Measurements from ENCODE around the gene TLR9.
A peak's percentile ranks its signal among the peaks of the same experiment; 100 is the strongest.

TLR9 gene

DNA sequence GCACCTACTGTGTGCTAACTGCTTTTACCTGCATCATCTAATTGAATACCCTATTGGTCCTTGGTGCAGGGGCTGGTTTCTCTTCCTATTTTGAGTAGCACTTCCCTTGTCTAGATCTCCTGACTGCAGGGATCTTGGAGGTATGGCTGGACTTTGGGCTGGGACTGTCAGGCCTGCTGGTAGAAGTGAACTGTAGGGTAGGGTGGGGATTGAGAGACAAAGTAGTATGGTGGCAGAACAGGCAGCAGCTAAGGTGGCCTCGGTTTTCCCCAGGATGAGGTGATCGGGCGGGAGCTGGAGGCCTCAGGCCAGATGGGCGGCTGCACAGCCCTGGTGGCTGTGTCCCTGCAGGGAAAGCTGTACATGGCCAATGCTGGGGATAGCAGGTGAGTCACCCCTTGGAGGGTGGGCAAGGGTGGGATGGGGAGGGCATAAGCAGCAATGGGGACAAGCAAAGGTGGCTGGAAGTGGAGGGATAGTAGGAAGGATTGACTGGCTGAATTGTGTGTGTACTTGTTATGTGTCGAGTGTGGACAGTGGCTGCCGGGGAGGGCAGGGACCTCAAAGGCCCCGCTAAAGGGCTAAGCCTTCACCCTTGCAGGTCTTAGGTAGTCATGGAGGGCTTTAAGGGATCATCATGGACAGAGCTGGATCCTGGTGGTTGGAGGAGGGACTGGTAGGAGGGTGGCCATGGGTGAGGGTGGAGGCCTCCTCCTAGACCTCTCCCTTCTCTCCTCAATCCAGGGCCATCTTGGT is 22.1 kb upstream of the TLR9 start:
- no peak for DNase-seq

DNA sequence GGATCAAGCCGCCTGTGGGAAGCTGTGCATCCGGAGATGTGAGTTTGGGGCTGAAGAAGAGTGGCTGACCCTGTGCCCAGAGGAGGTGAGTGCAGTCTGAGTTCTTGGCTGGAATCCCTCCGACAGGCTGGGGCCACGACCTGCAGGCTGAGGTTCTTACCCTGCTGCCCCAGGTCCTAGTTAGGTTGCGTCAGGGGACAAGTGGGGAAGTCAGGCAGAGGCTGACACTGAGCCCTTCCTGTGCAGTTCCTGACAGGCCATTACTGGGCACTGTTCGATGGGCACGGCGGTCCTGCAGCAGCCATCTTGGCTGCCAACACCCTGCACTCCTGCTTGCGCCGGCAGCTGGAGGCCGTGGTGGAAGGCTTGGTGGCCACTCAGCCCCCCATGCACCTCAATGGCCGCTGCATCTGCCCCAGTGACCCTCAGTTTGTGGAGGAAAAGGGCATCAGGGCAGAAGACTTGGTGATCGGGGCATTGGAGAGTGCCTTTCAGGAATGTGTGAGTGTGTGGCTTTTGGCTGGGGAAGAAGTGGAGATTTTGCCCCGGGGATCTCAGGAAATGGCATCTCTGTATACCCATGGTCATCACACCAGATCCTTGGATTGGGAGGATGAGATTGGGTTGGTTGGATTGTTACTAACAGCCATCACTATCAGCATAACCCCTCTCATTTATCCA is 21.4 kb upstream of the TLR9 start:
- DNase-seq, result no peak

DNA sequence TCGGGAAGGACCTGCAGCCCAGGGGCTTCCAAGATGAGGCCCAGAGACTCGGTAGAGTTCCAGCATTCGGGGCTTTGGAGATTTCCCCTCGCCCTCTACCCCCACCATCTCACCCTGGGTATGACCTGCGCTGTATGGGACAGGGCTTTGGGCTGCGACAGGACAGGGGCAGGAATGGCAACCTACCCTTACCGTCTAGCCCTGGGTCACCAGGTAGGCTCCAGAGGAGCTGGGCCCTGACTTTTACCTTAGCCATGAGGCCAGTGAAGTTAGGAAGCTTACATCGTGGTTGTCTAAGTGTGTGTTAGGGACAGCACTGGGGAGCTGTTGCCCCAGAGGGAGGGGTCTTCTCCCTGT is 20.8 kb upstream of the TLR9 start:
- DNase-seq, result no peak

DNA sequence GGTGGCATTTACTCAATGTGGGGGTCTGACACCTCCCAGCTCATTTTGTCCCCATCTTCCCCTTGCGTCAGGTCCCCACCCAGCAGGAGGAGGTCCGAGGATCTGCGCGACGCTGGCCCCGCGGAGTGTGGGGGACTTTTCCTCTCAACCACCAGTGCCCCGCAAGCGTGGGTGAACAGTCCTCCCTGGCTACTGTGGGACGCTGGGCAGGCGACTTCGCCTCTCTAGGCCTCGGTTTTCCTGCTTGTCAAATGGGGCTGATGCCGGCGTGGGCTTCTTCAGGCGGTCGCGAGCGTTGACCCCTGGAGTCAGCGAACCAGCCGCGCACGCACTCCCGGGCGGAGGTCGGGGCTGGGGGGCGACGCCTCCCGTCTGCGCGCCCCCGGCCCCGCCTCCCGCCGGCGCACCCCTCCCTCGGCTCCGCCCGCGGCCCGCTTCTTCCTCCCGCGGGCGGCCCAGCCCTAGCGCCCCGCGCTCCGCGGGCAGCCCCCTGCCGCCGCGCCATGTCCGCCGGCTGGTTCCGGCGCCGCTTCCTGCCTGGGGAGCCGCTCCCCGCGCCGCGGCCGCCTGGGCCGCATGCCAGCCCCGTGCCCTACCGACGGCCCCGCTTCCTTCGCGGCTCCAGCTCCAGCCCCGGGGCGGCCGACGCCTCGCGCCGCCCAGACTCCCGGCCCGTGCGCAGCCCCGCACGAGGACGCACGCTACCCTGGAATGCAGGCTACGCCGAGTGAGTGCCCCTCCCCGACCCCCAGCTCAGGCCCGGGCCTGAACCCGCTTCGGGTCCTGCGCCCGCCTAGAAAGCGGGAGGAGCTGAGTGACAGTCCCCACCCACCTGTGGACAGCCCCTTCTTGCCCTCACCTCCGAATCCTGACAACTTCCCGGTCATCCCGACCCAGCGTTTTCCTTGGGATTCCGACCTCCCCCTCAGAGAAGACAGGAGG is 20.1 kb upstream of the TLR9 start, which contains the start of gene PPM1M:
Gene PPM1M (plus strand): TSS at position 438 of the 942 bp plus-strand sequence. CDS start 66 bp downstream, at position 504.
- DNase-seq, result peak; percentile 76

DNA sequence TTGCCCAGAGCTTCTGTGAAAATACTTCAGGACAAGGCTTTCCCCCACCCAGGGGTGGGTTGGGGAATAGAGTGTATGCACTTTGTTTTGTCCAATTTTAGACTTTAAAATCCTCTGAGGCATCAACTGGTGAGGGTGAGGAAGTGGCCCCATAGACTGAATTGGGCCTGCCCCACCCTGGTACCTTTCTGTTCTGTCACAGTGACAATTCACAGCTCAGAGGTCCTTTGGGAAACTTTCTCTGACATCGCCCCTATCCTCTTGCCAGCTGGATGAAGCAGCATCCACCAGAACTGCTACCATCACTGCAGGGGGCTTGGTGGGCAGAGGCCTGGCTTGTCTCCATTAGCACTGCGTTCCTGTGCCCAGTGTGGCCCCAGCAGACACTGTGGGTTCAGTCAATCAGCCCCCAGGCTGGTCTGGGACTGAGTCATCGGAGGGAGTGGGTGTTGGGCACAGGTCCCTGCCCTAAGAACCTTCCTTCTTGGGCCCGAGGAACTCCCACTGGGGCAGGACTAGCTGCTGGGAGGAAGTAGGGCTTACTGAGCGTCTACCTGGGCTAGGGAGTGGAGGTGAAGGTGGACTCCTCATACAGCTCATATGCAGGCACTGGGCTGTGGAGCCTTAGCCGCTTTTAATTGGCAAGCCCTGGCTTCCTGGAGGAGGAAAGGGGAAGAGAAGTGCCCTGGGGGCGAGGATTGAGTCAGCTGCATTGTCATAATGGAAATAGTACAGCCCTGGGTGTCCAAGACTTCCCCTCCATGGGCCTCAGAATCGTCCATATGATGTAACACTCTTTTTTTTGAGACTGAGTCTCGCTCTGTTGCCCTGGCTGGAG is 18.6 kb upstream of the TLR9 start:
- no peak for DNase-seq

DNA sequence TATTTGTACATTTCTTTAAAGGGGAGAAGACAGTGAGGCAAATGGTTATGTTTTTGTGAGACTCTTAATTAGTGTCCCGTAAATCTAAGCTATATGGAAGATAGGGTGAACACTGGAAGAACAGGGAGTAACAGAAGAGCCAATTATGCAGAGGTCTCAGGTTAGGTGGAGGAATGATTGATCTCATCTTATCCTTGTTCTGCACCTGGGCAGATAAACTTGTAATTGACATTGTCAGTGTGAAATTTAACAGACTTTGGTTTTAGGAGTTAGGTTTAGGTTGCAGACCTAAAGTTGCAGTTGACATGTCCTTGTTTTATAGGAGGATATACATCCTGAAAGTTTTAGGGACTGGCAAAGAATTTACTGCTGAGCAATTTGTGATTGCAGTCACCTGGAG is 16.6 kb upstream of the TLR9 start:
- no peak for DNase-seq

DNA sequence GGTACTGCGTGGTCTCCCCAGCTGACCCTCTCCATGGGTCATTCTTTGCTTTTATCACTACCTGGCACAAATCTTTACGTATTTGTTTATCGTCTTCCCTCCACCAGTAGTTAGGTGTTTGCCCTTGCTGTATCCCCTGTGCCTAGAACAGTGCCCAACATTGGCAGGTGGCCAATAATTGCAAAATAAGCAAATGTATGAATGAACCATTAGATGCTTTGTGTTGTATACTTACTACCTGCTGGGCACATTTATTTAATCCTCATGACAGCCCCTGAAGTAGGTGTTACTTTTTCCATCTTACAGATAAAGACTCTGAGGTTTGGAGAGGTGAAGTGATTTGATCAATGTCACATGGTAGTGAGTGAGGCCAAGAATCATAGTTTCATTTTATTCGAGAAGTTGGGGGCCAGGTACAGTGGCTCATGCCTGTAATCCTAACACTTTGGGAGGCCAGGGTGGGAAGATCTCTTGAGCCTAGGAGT is 15.5 kb upstream of the TLR9 start:
- no peak for DNase-seq

DNA sequence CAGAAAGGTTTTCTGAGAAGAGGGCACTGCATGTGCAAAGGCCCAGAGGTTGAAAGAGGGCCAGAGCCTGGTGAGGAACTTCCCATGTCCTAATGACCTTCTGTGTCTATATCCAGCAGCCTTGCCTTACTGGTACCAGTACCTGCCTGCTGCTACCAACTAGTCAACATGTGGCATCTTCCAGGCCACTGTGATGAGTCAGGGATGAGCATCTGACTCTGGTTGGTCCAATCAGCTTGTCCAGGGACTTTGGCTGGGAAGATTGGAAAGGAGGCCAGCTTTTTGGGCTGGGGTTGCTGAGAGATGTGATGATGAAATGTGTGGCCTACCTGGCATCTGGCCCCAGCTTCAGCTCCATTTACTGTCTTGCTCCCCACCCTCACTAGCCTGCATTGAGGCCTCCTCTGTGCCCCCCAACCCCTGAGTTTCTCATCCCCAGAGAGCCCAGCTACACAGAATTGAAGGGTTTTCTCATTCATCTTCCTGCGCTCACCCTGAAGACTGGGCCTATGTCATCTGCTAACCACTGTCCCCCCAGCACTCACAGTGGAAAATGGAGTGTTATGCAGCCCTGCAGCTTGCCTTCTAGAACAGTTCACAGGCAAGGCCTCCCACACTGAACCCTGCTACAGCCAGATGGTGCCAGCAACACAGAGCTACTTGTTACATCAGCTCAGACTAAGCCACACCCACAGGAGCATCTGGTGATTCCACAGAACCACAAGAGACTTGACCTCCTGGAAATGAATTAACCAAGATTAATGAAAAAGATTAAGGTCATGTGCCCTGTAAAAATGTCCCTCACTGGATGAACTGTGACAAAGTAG is 14.8 kb upstream of the TLR9 start:
- DNase-seq, result peak; percentile 69

DNA sequence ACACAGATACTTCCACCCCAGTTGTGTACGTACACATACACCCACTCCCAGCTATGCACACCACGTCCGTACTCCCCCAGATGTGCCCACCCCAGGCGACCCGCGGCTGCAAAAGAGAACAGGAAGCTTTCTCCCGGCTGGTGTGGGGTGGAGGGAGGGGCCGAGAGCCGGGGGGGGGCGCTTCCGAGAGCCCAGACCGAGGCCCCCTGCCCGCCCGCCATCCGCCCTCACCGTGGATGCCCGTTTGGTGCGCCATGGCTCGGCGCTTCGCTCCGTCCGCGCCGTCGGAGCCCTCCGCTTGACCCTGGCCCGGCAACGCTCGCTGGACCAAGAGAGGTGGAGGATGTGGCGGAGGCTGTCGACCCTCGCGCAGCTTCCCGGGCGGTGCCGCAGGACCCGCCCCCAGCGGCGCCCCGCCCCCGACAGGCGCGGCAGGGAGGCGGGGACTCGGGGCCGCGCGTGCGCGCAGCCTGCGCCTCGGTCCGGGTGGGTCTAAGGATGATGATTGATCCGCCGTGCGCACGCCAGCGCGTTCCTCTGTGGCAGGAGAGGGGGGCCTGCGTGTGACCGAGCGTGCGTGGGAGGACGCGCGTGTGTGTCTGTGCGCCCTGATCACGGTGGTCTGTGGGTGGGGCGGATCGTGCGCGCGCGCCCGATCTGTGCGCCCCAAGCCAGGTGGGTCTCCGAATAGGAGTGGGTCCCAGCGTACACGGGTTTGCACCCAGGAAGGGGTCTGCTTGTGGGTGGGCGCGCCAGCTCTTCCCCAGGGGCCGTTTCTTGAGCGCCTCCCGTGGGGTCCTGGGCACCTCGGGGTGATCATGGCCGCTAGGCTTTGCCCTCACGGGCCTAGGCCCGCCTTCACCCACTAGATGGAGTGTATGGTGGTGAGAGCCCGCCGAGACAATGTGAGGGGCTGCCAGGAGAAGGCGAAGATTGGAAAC is 13.6 kb upstream of the TLR9 start, which contains the start of gene TWF2:
Gene TWF2 (minus strand): TSS at position 398 of the 941 bp plus-strand sequence. CDS start 142 bp downstream, at position 256.
- DNase-seq, result peak; percentile 93

DNA sequence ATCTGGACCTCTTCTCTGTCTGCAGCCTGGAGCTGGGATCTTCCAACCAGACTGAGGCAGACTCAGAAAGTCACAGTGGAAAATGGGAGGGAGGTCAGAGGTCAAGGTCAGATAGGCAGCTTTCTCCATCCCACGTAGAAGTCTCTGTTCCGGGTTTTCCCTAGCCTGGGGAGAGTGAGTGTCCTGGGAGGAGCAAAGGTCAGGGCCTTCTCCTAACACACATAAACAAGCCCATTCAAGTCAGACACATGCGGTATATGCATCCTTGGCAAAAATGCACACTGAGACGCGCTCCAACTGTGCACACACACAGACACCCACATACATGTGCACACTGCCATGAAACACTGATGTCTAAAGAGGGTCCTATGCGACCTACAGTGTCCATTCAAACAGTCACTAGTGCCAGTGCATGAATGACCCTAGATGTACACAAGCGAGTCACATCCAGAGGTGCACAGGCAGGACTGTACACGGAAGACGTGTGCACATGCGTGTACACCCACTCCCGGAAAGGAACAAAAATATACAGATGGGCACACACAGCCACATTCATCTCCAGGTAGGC is 12.8 kb upstream of the TLR9 start:
- DNase-seq, result no peak

DNA sequence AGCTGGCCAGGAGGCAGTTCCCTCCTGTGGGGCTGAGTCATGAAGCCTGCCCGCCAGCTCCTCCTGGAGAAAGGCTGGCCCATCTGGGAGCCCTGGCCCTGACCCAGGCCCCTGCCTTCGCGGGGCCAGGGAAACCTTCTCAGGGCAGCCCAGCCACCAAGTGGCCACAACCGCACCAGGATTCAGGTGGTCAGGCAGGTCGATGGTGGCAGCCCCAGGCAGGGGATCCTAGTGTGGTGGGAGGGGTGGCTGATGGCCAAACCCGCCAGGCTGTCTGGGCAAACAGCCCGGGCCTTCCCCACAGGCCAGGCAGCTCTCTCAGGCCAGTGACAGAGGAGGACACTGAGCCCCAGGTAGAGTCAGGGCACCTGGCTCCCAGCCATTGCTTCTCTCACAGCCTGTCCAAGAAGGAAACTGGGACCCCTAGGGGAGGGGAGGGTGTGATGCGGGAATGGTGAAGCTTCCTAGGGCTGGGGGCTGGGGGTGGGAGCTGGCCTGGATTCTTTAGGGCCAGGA is 12.3 kb upstream of the TLR9 start:
- DNase-seq, result no peak

DNA sequence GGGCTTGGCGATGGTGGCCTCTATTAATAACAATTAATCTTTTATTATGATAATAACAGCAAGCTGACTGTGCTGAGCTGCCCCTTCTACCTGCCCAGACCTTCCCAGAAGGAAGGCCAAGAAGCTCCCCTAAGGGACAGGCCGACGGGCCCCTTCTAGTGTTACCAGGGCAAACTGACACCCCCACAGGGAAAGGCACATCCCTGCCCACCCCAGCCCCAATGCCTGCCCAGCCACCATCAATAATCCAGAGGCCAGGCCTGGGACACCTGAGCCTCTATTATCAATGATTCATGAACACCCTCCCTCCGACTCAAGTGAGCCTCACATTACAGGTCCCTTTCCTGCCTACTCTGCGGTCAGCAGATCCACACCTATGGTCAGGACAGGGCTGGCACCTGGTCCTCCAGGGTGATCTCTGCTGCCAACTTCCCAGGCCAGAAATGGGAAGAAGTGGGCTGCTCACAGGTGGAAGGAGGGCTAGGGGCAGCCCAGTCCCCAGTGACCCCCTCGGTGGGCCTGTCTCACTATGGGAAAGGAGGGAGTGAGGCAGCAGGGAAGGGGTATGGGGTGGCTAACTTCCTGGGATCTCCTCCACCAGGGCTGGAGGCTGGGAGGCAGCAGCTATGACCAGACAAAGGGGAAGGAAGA is 11.7 kb upstream of the TLR9 start:
- DNase-seq, result no peak

DNA sequence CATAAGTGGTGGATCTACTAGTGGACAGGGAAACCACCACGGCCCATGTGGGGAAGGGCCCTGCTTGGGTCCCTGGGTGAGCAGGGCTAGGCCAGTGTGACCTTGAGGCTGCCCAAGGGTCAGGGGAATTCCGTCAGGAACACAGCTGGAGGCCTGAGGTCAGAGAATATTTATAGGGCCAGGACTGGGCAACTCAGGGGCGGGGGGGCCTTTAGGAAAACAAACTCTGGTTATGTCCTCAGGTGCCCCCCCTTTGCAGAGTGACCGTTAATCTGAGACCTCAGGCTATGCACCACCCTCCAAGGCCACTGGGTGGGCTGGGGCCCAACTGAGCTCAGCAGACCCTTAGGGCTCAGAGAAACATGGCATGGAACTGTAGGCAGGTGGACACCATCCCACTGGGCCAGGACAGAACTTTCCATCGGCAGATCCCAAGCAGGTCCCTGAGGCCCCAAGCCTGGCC is 11.0 kb upstream of the TLR9 start:
- DNase-seq, result no peak

DNA sequence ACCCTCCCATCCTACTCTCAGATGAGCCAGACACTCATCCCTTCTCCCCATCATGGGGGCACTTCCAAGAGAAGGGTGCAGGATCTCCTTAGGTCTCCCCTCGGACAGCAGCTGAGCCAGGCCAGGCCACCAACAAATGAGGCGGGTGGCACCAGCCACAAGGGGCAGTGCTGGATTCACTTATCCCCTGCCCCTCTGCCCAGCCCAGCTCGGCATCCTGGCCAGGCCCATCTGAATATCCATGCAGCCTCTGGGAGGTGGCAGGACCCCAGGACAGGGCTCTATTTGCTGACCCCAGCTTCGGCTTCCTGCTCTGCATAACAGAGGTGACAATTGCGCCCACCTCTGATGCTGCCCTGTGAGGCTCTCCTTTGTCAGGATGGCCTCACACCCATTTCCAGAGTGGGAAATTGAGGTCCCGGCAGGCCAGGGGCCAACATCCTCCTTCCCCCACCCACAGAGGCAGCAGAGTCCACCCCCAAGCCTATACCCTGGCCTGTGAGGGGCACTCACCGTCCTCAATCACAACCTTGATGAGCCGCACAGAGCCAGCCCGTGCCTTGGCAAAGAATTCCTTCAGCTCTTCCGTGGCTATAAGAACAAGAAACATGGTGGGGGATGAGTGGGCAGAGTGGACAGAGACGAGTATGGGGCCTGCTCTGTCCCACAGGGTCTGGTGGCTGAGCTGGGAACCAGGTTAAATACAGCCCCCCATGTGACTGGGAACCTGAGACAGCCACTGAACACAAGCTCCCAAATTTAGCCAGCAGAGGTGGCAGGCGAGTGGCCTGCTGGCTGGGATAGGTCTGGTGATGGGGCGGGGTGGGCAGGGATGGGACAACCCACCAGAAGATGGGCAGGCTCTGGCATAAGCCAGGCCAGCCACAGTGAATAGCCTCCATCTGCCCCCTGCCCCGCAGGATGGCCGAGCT is 9.3 kb upstream of the TLR9 start:
- no peak for DNase-seq

DNA sequence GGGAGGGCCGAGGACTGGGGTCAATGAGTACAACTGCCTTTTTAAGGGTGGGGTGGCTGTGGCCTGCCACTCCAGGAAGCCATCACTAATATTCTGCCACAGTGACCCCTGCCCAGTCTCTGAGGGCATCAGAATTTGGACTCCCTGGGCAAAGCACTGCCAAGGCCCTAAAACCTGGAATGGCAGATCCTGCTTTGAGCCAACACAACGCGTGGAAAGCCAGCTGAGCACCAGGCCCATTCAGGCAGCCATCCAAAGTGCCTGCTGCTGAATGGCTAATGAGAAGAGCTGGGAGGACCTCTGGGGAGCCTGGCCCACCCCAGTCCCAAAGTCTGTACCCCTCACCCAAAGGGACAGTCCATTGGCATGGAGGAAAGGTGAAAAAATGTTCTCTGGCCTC is 8.5 kb upstream of the TLR9 start:
- DNase-seq, result no peak

DNA sequence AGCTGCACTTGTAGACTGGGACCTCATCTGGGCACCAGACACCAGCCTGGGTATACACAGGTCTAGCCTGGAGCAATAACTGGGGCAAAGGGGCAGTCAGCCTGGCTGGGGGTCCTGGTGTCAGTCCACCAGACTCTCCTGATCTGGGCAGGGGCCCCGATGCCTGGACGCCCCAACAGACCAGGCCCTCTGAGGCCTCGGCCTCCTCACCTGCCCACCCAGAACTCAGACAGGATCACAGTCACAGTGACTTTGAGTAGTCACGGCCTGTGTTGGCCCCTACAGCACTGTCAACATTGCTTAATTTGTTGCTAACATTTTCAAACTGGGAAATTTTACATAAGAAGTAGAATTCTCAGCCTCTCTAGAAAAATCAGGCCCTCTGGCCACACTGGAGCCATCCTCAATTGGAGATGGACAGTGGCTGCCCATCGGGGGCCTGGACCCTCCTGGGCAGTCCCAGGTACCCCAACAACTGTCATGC is 7.7 kb upstream of the TLR9 start:
- no peak for DNase-seq
